Ishikawa (cell line): ENCODE data around the gene CEP104.
A peak's percentile ranks its signal among the peaks of the same experiment; 100 is the strongest.

ENCODE experiments used
- CEBPB ChIP-seq: IDR thresholded peaks from 2 replicates; pipeline ENCODE4 v1.6.1; 2012
- CREB1 ChIP-seq: IDR thresholded peaks from 2 replicates; pipeline ENCODE4 v1.6.1; 2012; ENCODE audit warnings: low read depth
- EGR1 ChIP-seq: IDR thresholded peaks from 2 replicates; pipeline ENCODE4 v1.6.1; 2012
- EP300 ChIP-seq: IDR thresholded peaks from 2 replicates; pipeline ENCODE4 v1.6.1; 2012; ENCODE audit warnings: borderline replicate concordance
- FOXM1 ChIP-seq: IDR thresholded peaks from 2 replicates; pipeline ENCODE4 v1.6.1; 2012; ENCODE audit warnings: low read depth, borderline replicate concordance
- MAX ChIP-seq: IDR thresholded peaks from 2 replicates; pipeline ENCODE4 v1.6.1; 2012
- NFIC ChIP-seq: IDR thresholded peaks from 2 replicates; pipeline ENCODE4 v1.6.1; 2012
- RAD21 ChIP-seq: IDR thresholded peaks from 2 replicates; pipeline ENCODE4 v1.6.1; 2012; ENCODE audit warnings: low read depth
- TAF1 ChIP-seq: IDR thresholded peaks from 2 replicates; pipeline ENCODE4 v1.6.1; 2012; ENCODE audit warnings: low read depth, mild to moderate bottlenecking
- TCF12 ChIP-seq: IDR thresholded peaks from 2 replicates; pipeline ENCODE4 v1.6.1; 2012; ENCODE audit warnings: low read depth
- TEAD4 ChIP-seq: IDR thresholded peaks from 2 replicates; pipeline ENCODE4 v1.6.1; 2012
- USF1 ChIP-seq: IDR thresholded peaks from 2 replicates; pipeline ENCODE4 v1.6.1; 2012
- YY1 ChIP-seq: IDR thresholded peaks from 2 replicates; pipeline ENCODE4 v1.6.1; 2012; ENCODE audit warnings: low read depth
- ZBTB7A ChIP-seq: IDR thresholded peaks from 2 replicates; pipeline ENCODE4 v1.6.1; 2012; ENCODE audit warnings: low read depth
- TF ChIP-seq, protein P1 (sequence below): IDR thresholded peaks from 2 replicates; pipeline ENCODE4 v1.6.1; 2012; ENCODE audit warnings: low read depth, mild to moderate bottlenecking

Gene CEP104

DNA sequence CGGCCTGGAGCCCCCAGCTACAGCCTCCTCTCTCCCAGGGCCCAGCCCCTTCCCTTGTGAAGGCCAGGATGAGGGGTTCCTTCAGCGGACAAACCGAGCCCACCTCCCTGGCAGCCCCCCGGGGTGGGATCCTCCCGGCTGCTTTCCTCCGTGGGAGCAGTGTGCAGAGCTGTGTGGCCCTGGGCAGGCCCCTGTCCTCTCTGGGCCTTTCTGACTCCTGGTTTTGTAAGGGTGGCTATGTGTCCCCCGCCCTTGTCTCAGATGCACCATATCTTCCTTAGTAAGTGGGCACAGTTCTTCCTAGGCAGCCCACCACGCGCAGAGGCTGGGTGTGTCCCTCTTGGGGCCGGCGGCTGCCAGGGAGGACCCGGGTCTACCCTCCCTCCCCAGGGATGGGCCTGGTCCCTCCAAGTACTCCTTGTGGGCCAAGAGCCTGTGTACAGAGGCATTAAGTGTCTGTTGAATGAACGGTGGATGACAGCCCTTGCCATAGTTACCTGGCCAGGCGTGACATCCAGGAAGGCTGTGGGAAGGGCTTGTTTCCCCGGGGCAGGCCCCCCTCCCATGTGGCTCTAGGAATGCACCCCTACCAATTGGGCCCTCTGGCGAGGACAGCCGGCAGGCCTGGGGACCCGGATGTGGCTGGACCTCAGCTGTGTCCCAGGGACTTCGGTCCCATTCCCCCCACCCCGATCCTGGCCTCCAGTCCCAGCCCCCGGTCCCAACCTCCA is 80.6 kb downstream of the CEP104 start:
- TF ChIP-seq, protein P1, sequence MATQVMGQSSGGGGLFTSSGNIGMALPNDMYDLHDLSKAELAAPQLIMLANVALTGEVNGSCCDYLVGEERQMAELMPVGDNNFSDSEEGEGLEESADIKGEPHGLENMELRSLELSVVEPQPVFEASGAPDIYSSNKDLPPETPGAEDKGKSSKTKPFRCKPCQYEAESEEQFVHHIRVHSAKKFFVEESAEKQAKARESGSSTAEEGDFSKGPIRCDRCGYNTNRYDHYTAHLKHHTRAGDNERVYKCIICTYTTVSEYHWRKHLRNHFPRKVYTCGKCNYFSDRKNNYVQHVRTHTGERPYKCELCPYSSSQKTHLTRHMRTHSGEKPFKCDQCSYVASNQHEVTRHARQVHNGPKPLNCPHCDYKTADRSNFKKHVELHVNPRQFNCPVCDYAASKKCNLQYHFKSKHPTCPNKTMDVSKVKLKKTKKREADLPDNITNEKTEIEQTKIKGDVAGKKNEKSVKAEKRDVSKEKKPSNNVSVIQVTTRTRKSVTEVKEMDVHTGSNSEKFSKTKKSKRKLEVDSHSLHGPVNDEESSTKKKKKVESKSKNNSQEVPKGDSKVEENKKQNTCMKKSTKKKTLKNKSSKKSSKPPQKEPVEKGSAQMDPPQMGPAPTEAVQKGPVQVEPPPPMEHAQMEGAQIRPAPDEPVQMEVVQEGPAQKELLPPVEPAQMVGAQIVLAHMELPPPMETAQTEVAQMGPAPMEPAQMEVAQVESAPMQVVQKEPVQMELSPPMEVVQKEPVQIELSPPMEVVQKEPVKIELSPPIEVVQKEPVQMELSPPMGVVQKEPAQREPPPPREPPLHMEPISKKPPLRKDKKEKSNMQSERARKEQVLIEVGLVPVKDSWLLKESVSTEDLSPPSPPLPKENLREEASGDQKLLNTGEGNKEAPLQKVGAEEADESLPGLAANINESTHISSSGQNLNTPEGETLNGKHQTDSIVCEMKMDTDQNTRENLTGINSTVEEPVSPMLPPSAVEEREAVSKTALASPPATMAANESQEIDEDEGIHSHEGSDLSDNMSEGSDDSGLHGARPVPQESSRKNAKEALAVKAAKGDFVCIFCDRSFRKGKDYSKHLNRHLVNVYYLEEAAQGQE = no peak
- TF ChIP-seq YY1 (no peak), TCF12 (no peak), TAF1 (no peak), RAD21 (no peak), NFIC (no peak), EP300 (no peak), CEBPB (no peak), ZBTB7A (no peak), MAX (no peak), TEAD4 (no peak), USF1 (no peak), CREB1 (no peak), EGR1 (no peak), FOXM1 (no peak)

- TF ChIP-seq, protein P1 = peak; percentile 50; the same call in 1 of the 2 replicates
- TF ChIP-seq ZBTB7A = no peak
- no peak for TF ChIP-seq TEAD4
- TF ChIP-seq YY1 = peak; percentile 5; the same call in 1 of the 2 replicates
- no peak for TF ChIP-seq TAF1
- TF ChIP-seq NFIC = peak; percentile 82
- no peak for TF ChIP-seq TCF12
- TF ChIP-seq MAX = peak; percentile 95
- TF ChIP-seq USF1 = peak; percentile 68
- TF ChIP-seq RAD21 = peak; percentile 62
Measured at GRCh38 chr1:3775490-3776230, 81.4 kb downstream of the CEP104 start.

GRCh38 chr1:3774946-3775489 is 82.0 kb downstream of the CEP104 start:
- TF ChIP-seq EGR1 (no peak), CREB1 (no peak), RAD21 (no peak), TCF12 (no peak), MAX (no peak), NFIC (no peak), CEBPB (no peak), EP300 (no peak), TEAD4 (no peak), YY1 (no peak), ZBTB7A (no peak), TAF1 (no peak), FOXM1 (no peak)
- TF ChIP-seq, protein P1 = no peak
